ENCODE data around the gene RBFOX2.

DNA sequence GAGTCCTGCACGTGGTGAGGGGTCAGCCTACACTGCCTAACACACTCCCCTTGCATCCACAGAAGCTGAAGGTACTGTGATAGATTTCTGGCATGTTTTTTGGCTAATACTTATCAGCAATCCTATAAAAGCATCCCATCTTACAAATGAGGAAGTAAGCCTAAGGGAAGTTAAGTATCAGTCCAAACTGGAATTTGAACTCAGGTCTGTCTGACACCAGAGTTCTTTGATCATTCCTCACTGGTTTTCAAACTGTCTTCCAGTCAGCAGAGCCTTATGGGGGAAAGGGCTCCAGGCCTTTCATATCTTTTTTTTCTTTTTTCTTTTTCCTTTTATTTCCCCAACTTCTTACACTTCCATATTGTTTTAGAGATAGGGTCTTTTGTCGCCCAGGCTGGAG, 105.6 kb downstream of the RBFOX2 start:
- TF ChIP-seq CTCF (IDR thresholded peaks at IDR 0.05) (no peak), POLR2A (IDR thresholded peaks at IDR 0.05) (no peak)

Data from adrenal gland (tissue), 5 donors.